K562 (cell line): ENCODE measurements around the gene PRDM2. TPM values are rescaled to one million over a fixed set of nuclear protein-coding genes. Genes with fewer than 3 reads are reported as not detected.

ENCODE experiments used
- BACH1 ChIP-seq: fragments of 200-800 bp; sonication (Bioruptor generic); IDR thresholded peaks from 2 replicates; pipeline ENCODE4 v1.6.1; 2016; ENCODE audit warnings: missing genetic modification characterization, missing compliant biosample characterization
- CBFB ChIP-seq: sonication (generic); formaldehyde crosslinking; IDR thresholded peaks from 2 replicates; pipeline ENCODE4 v1.4.0; 2020; ENCODE audit warnings: mild to moderate bottlenecking, missing genetic modification reagents
- SRSF9 ChIP-seq: fragments of 200-400 bp; formaldehyde crosslinking; IDR thresholded peaks from 2 replicates; pipeline ENCODE4 v1.6.1; 2017; ENCODE audit warnings: low read depth, low read length, borderline replicate concordance
- ZNF655 ChIP-seq: fragments of 250-450 bp; sonication (Bioruptor Pico); IDR thresholded peaks from 2 replicates; pipeline ENCODE4 v1.5.0; 2021
- polyA plus RNA-seq, 8 experiments: library from polyadenylated mRNA; depleted of rRNA in 4 of 8; stranded (reverse) in 5 of 8; unstranded in 3 of 8; fragments of >200 nt; fragmentation: Nextera tagmentation in 2 of 8; fragmentation: Illumina TruSeq in 1 of 8; extraction: Ambion mirVana in 2 of 8; extraction: Trizol in 1 of 8; gene quantifications; 2 replicates each; pipeline versions ENCODE4 v1.2.1 to v1.2.3, GENCODE V29; 2011 to 2014; ENCODE audit warnings: inconsistent platforms in 1 of 8, missing spikeins in 1 of 8
- total RNA-seq, 7 experiments: library from RNA; depleted of rRNA in 6 of 7; stranded (reverse); fragments of >200 nt in 6 of 7; fragmentation: Illumina TruSeq in 2 of 7; extraction: Trizol in 2 of 7; gene quantifications; 2 replicates each; pipeline versions ENCODE4 v1.2.1 to v1.2.3, GENCODE V29; 2011 to 2021; ENCODE audit warnings: low replicate concordance in 1 of 7
- TF ChIP-seq, protein P1 (sequence below): fragments of 200-800 bp; sonication (Bioruptor generic); IDR thresholded peaks from 2 replicates; pipeline ENCODE4 v1.6.1; 2016; ENCODE audit warnings: missing genetic modification characterization, missing compliant biosample characterization

PRDM2 gene
- total and polyA plus RNA-seq, 9 of the 15 experiments (the other 6 are each of a cell fraction or from before 2014, with no cell fraction given), result 5.4 to 27.6 (median 12.5) TPM

GRCh38 chr1:13728091-13728715 is 28.2 kb downstream of the PRDM2 start (continued):
- TF ChIP-seq, protein P1, sequence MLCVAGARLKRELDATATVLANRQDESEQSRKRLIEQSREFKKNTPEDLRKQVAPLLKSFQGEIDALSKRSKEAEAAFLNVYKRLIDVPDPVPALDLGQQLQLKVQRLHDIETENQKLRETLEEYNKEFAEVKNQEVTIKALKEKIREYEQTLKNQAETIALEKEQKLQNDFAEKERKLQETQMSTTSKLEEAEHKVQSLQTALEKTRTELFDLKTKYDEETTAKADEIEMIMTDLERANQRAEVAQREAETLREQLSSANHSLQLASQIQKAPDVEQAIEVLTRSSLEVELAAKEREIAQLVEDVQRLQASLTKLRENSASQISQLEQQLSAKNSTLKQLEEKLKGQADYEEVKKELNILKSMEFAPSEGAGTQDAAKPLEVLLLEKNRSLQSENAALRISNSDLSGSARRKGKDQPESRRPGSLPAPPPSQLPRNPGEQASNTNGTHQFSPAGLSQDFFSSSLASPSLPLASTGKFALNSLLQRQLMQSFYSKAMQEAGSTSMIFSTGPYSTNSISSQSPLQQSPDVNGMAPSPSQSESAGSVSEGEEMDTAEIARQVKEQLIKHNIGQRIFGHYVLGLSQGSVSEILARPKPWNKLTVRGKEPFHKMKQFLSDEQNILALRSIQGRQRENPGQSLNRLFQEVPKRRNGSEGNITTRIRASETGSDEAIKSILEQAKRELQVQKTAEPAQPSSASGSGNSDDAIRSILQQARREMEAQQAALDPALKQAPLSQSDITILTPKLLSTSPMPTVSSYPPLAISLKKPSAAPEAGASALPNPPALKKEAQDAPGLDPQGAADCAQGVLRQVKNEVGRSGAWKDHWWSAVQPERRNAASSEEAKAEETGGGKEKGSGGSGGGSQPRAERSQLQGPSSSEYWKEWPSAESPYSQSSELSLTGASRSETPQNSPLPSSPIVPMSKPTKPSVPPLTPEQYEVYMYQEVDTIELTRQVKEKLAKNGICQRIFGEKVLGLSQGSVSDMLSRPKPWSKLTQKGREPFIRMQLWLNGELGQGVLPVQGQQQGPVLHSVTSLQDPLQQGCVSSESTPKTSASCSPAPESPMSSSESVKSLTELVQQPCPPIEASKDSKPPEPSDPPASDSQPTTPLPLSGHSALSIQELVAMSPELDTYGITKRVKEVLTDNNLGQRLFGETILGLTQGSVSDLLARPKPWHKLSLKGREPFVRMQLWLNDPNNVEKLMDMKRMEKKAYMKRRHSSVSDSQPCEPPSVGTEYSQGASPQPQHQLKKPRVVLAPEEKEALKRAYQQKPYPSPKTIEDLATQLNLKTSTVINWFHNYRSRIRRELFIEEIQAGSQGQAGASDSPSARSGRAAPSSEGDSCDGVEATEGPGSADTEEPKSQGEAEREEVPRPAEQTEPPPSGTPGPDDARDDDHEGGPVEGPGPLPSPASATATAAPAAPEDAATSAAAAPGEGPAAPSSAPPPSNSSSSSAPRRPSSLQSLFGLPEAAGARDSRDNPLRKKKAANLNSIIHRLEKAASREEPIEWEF (CRISPR knock-in tag), result no peak
- TF ChIP-seq SRSF9 (no peak), BACH1 (tag) (no peak), CBFB (CRISPR knock-in tag) (no peak), ZNF655 (CRISPR knock-in tag) (no peak)
